Ectodermal cell (in vitro differentiated cells): Measurements from ENCODE around the gene GALNT18.

Experiments
- H3K27ac ChIP-seq: 2 replicates; pipeline ENCODE4 v1.7.0; 2013; ENCODE audit warnings: mild to moderate bottlenecking, low read depth, low read length; ENCODE audit not compliant: insufficient read depth, poor library complexity, severe bottlenecking
- H3K27me3 ChIP-seq: 2 replicates; pipeline ENCODE4 v1.7.0; 2013; ENCODE audit warnings: mild to moderate bottlenecking, low read length; ENCODE audit not compliant: insufficient read depth, control insufficient read depth, poor library complexity, severe bottlenecking
- H3K36me3 ChIP-seq: one replicate; pipeline ENCODE4 v1.7.0; 2013; ENCODE audit warnings: low read length; ENCODE audit not compliant: control insufficient read depth, insufficient read depth
- H3K4me1 ChIP-seq: one replicate; pipeline ENCODE4 v1.7.0; 2013; ENCODE audit warnings: low read length; ENCODE audit not compliant: control insufficient read depth, insufficient read depth
- H3K4me3 ChIP-seq: 2 replicates; pipeline ENCODE4 v1.7.0; 2013; ENCODE audit warnings: low read depth, low read length, control low read depth; ENCODE audit not compliant: insufficient read depth
- H3K9me3 ChIP-seq: 2 replicates; pipeline ENCODE4 v1.7.0; 2013; ENCODE audit warnings: mild to moderate bottlenecking, low read length, moderate library complexity; ENCODE audit not compliant: control insufficient read depth
- WGBS, 2 experiments: methylation state at CpG; one replicate each; pipeline ENCODE4 v1.1.7; 2013; ENCODE audit warnings: missing lambda C conversion rate in 2 of 2; 5-methylcytosine and 5-hydroxymethylcytosine counted together

GALNT18 gene

DNA sequence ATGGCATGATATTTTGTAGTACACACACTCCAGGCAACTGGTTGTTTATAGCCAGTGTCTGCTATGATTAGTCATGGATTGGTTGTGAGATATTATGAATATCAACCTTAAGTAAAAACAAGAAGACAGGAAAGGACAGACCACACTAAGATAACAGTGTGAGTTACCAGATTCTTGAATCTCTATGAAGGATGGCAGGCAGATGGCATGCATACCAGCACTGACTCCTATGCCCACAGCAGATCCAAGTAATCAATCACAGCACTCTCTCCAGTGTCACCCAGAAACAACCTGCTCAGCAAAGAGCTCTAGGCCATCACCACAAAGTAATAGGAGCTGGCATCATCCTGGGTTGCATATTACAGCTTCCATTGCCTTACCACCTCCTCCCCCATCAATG is 116.6 kb downstream of the GALNT18 start:
- Histone ChIP-seq H3K9me3 (no peaks in the 10 kb centered on the region), H3K27me3 (no peaks in the 10 kb centered on the region), H3K4me3 (no peak overlapping the region), H3K27ac (no peak overlapping the region), H3K36me3 (no peaks in the 10 kb centered on the region), H3K4me1 (peaks cover 8% of the 10 kb centered on the region)

DNA sequence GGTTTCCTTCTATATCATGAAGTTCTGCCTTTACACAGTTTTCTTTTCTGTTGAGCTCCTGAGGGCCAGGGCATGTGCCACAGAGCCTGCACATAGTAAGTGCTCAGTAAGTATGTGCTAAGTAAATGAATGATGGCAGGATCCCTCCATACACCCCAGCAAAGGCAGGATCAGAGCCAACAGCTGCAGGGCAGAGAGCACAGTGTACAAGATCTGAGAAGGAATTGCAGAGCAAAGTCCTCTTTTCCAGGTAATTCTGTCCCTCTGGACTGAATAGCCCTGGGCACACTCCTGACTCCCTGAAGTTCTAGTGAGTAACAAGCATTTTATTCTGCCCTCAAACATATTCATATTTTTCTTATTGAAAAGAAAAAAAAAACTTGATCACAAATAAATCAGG is 117.7 kb downstream of the GALNT18 start:
- H3K36me3 ChIP-seq = no peaks in the 10 kb centered on the region
- peaks cover 8% of the 10 kb centered on the region for H3K4me1 ChIP-seq
- no peaks in the 10 kb centered on the region for H3K9me3 ChIP-seq
- H3K27me3 ChIP-seq = no peaks in the 10 kb centered on the region
- H3K27ac ChIP-seq = no peak overlapping the region
- no peak overlapping the region for H3K4me3 ChIP-seq

DNA sequence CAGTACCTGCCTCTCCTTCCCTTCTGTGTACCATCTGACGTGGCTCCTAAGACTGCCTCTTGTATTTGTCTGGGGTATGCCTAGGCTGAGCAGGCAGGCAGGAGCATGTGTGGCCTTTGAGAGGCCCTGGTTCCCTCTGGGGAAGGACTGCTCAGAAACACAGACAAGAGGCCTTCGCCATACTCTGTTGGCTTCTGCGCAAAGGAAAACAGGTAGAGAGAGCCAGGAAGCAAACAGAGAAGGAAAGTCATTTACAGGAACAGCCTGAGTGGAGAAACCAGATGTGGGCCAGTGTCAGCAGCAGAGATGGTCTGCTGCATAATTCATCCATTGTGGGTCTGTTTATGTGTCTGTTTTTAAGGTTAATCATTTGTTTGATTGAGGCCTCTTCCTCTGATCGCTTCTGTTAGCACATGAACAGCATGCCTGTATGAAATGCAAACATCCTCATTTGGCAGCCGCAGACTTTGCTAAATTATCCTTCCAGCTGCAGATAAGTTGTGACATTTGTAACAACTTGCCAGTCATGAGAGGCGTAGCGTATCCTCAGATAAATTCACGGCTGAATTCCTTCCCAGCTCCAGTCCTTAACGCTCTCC is 119.4 kb downstream of the GALNT18 start:
- H3K27me3 ChIP-seq = no peaks in the 10 kb centered on the region
- 80% methylated on average over 9 of the region's 9 CpGs for WGBS, 2 experiments
- H3K36me3 ChIP-seq = no peaks in the 10 kb centered on the region
- no peak overlapping the region for H3K27ac ChIP-seq
- peaks cover 8% of the 10 kb centered on the region for H3K4me1 ChIP-seq
- H3K9me3 ChIP-seq = no peaks in the 10 kb centered on the region
- H3K4me3 ChIP-seq = no peak overlapping the region

DNA sequence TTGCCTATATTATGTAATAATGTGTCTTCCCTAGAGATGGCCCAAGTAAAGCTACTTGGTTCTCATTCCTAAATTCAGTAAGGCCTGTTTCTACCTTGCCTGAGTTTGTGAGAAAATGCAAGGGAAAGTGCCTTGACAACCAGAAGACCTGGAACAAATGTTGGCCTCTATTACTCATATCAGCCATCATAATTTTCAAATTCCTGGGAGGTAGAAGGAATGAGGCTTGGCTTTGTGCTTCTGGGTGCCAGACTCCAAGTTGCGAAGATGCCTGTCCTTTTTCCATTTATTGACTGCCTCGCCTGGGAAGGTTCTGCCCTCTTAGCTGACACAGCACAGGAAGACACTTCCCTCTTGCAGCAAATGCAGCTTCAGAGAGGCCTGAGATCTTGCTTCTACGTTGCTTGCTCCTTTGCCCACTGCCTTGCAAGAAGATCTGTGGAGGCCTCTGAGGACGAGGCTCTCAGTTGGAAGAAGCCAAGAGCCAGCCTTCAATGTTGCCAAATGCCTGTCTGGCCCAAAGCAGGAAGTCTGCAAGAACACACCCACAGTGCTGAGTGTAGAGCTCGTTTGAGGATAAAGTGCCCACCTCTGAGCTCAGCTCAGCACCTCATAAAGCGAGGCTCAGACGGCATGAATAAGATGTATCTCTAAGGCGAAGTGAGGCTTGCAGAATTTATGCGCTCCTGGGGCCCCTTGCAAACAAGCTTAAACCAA is 120.1 kb downstream of the GALNT18 start:
- 88% methylated on average over 9 of the region's 9 CpGs for WGBS, 2 experiments
- H3K36me3 ChIP-seq = no peaks in the 10 kb centered on the region
- H3K27ac ChIP-seq = no peak overlapping the region
- H3K27me3 ChIP-seq = no peaks in the 10 kb centered on the region
- H3K4me3 ChIP-seq = no peak overlapping the region
- H3K9me3 ChIP-seq = no peaks in the 10 kb centered on the region
- H3K4me1 ChIP-seq = peaks cover 8% of the 10 kb centered on the region

DNA sequence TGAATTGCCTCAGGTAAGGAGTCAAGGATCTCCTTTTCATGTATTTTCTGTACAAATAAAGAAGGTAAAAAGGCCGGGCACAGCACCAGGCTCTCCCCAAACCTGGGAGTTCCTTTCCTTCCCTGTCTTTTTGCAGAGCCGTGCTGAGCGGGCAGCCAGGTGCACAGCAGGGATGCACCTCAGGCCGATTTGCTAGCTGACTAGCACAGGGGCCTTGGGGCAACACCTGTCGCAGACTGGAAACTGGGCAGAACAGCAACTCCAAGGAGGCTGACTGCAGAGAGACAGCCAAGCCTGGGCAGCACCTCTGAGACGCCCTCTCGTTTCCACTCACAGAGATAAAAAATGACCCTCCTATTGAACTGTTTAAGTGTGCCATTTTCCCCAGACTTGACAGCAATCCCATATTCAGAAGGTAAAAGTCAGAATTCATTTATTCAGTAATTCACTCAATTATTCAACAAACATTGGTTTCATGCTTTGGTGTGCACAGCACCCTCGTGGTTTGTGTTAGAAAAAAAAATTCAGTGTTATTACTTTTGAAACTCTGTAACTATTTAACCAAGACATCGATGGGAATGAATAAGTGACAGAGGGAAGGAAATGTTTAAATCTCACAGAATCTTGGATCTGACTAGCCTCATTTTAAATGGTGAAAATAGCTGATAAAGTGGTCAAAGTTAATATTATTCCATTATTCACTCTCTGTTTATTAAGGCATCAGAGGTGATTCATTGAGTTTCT is 120.9 kb downstream of the GALNT18 start:
- H3K4me1 ChIP-seq = peaks cover 8% of the 10 kb centered on the region
- 82 to 86% methylated on average over 8 to 9 of the region's 9 CpGs for WGBS, 2 experiments
- H3K27ac ChIP-seq = no peak overlapping the region
- no peaks in the 10 kb centered on the region for H3K27me3 ChIP-seq
- no peak overlapping the region for H3K4me3 ChIP-seq
- no peaks in the 10 kb centered on the region for H3K9me3 ChIP-seq
- no peaks in the 10 kb centered on the region for H3K36me3 ChIP-seq

DNA sequence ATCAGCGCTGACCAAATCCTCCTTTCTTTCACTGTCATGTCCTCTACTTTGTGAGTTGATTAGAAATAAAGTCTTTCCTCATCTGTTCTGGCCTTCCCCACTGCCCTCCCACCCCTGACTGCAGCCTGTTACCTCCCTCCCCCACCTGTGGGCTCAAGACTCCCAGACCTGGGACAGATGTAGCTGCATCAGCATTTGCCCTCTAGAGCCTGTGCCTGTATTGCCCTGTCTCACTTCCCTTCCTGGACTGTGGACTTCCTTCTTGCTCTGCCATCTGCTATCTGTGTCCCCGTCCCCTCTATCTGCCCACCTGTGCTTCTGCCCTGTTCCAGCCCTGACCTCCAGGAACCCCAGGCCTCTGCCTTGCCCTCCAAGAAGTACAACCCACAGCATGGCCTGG is 122.5 kb downstream of the GALNT18 start:
- Histone ChIP-seq H3K9me3 (no peaks in the 10 kb centered on the region), H3K4me3 (no peak overlapping the region), H3K36me3 (no peaks in the 10 kb centered on the region), H3K27me3 (no peaks in the 10 kb centered on the region), H3K27ac (no peak overlapping the region), H3K4me1 (peaks cover 8% of the 10 kb centered on the region)
- WGBS, 2 experiments = 89 to 95% methylated on average over 2 of the region's 2 CpGs

DNA sequence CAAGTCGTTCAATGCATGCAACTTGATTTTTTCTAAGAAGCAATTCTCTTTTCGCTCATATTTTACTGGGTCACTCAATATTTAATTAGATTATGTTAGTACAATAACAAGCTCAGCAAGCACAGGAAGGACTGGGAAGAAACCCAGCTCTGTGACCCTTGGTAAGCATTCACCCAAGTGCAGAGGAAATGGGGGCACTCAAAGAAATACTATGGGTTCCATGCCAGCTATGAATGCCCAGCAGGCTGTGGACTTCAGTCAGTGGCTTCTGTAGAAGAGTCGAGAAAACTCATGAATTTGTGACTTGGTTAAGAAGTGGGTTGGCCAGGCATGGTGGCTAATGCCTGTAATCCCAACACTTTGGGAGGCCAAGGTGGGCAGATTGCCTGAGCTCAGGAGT is 123.6 kb downstream of the GALNT18 start:
- Histone ChIP-seq H3K27ac (no peak overlapping the region), H3K27me3 (no peaks in the 10 kb centered on the region), H3K9me3 (no peaks in the 10 kb centered on the region), H3K36me3 (no peaks in the 10 kb centered on the region), H3K4me3 (no peak overlapping the region), H3K4me1 (peaks cover 8% of the 10 kb centered on the region)
- 90 to 98% methylated on average over 2 to 3 of the region's 3 CpGs for WGBS, 2 experiments

DNA sequence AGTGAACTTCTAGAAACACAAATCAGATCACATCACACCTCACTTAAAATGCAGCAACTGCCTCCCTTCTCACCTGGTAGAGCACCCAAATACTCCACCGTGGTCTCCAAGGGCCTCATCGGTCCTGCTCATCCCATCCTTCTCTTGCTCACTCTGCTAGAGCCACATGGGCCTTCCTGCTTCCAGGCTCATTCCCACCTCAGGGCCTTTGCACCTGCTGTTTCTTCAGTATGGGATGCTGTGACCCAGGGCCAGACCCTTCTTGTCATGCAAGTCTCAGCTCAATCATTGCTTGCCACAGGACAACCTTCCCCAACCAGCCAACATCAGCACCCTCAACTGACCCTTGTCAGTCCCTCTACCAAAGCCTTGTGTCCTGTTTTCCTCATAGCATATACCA is 124.9 kb downstream of the GALNT18 start:
- no peaks in the 10 kb centered on the region for H3K36me3 ChIP-seq
- peaks cover under 1% of the 10 kb centered on the region for H3K4me1 ChIP-seq
- 93 to 94% methylated on average over 2 of the region's 2 CpGs for WGBS, 2 experiments
- H3K9me3 ChIP-seq = no peaks in the 10 kb centered on the region
- no peak overlapping the region for H3K27ac ChIP-seq
- no peak overlapping the region for H3K4me3 ChIP-seq
- H3K27me3 ChIP-seq = no peaks in the 10 kb centered on the region

DNA sequence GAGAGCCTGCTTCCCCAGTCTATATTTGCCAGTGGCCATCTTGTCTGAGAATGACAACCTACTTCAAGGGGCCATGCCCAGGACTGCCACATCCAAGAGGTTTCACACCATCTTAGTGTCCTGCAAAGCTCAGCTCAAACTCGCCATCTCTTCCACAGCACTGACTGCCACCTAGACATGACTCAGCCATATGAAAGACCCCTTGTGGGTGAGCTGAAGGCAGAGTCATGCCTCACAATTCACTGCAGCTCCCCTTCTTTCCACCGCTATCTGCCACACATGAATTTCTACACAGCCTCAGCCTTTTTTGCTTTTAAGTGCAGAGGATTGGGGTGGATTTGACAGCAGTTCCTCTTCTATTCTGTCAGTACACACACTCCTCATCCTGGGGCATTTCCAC is 127.5 kb downstream of the GALNT18 start:
- Histone ChIP-seq H3K27me3 (no peaks in the 10 kb centered on the region), H3K4me1 (no peaks in the 10 kb centered on the region), H3K4me3 (no peak overlapping the region), H3K36me3 (no peaks in the 10 kb centered on the region), H3K9me3 (no peaks in the 10 kb centered on the region), H3K27ac (no peak overlapping the region)
- 84 to 90% methylated on average over 2 of the region's 2 CpGs for WGBS, 2 experiments

DNA sequence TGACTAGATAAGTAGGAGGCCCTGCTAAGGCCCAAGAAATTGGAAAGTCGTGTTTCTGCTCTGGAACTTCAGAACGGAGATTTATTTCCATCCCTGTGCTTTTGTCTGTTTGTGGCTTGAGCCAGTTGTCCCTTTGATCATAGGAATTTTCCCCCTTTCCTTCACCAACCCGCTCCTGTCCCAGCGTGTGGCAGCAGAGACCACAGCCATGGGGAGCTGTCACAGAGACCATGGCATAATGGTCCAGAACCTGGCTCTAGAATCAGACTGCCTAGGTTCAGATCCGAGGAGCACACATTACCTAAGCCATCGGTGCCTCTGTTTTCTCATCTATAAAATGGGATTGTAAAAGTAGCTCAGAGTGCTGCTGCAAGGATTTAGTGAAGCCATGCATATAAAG is 128.1 kb downstream of the GALNT18 start:
- no peaks in the 10 kb centered on the region for H3K9me3 ChIP-seq
- no peaks in the 10 kb centered on the region for H3K27me3 ChIP-seq
- 87 to 88% methylated on average over 6 of the region's 6 CpGs for WGBS, 2 experiments
- no peak overlapping the region for H3K4me3 ChIP-seq
- no peak overlapping the region for H3K27ac ChIP-seq
- no peaks in the 10 kb centered on the region for H3K36me3 ChIP-seq
- H3K4me1 ChIP-seq = no peaks in the 10 kb centered on the region
